CD14-positive monocyte (primary cell): Measurements from ENCODE around the gene B3GLCT. TPM values are rescaled to one million over a fixed set of nuclear protein-coding genes. Genes with fewer than 3 reads are reported as not detected.

Experiments used
- DNase-seq, 3 donors: peaks; one replicate each; pipeline ENCODE4 v3.0.0-alpha.2; 2011 to 2022
- H2AFZ ChIP-seq: 2 replicates; pipeline ENCODE4 v1.6.0; 2012; ENCODE audit warnings: mild to moderate bottlenecking, low read depth, low read length, inconsistent platforms; ENCODE audit not compliant: insufficient read depth, poor library complexity, severe bottlenecking
- H3K27ac ChIP-seq, 2 donors: 1 replicate in 1 of 2; 2 replicates in 1 of 2; pipeline ENCODE4 v1.5.1; 2012 to 2013; ENCODE audit warnings: low read length in 2 of 2, control low read depth in 1 of 2, inconsistent platforms in 1 of 2, low read depth in 1 of 2, mild to moderate bottlenecking in 1 of 2
- H3K27me3 ChIP-seq, 2 donors: one replicate each; pipeline versions ENCODE4 v1.6.0 to v1.6.1; 2011 to 2013; ENCODE audit warnings: low read length in 2 of 2; ENCODE audit not compliant: control insufficient read depth in 2 of 2, insufficient read depth in 2 of 2
- H3K36me3 ChIP-seq, 2 donors: replicated peaks in 1 of 2; 1 replicate in 1 of 2; 2 replicates in 1 of 2; pipeline versions ENCODE4 v1.5.1 to v1.6.1; 2012 to 2013; ENCODE audit warnings: low read length in 2 of 2, control low read depth in 1 of 2, inconsistent platforms in 1 of 2, mild to moderate bottlenecking in 1 of 2; ENCODE audit not compliant: insufficient read depth in 2 of 2, control insufficient read depth in 1 of 2
- H3K4me1 ChIP-seq, 2 donors: 1 replicate in 1 of 2; 2 replicates in 1 of 2; pipeline versions ENCODE4 v1.5.1 to v1.6.1; 2012 to 2013; ENCODE audit warnings: low read length in 2 of 2, control low read depth in 1 of 2, inconsistent platforms in 1 of 2, mild to moderate bottlenecking in 1 of 2, moderate library complexity in 1 of 2; ENCODE audit not compliant: insufficient read depth in 2 of 2, control insufficient read depth in 1 of 2
- H3K4me2 ChIP-seq: replicated peaks from 2 replicates; pipeline ENCODE3; 2012; ENCODE audit warnings: low read length, moderate library complexity, mild to moderate bottlenecking; ENCODE audit not compliant: poor library complexity, severe bottlenecking; ENCODE audit errors: extremely low read depth
- H3K4me3 ChIP-seq, 3 experiments: fragments of 200-600 bp in 1 of 3; sonication (generic) in 1 of 3; replicated peaks in 1 of 3; 1 replicate in 2 of 3; 2 replicates in 1 of 3; pipeline ENCODE4 v1.5.1; 2011 to 2013; ENCODE audit warnings: low read length in 3 of 3, mild to moderate bottlenecking in 3 of 3, control low read depth in 2 of 3, low read depth in 2 of 3, inconsistent platforms in 1 of 3, moderate library complexity in 1 of 3
- H3K79me2 ChIP-seq: 2 replicates; pipeline ENCODE4 v1.6.0; 2012; ENCODE audit warnings: mild to moderate bottlenecking, control low read depth, inconsistent platforms, low read length, moderate library complexity; ENCODE audit not compliant: insufficient read depth
- H3K9ac ChIP-seq: 2 replicates; pipeline ENCODE4 v1.6.0; 2017; ENCODE audit warnings: low read length, mild to moderate bottlenecking; ENCODE audit not compliant: insufficient read depth, poor library complexity, severe bottlenecking
- H3K9me3 ChIP-seq, 2 donors: replicated peaks in 1 of 2; 1 replicate in 1 of 2; 2 replicates in 1 of 2; pipeline versions ENCODE4 v1.5.1 to v1.6.1; 2012 to 2013; ENCODE audit warnings: low read length in 2 of 2, control low read depth in 1 of 2; ENCODE audit not compliant: control insufficient read depth in 1 of 2, insufficient read depth in 1 of 2
- H4K20me1 ChIP-seq: 2 replicates; pipeline ENCODE4 v1.6.0; 2012; ENCODE audit warnings: mild to moderate bottlenecking, low read length, control low read depth, moderate library complexity; ENCODE audit not compliant: insufficient read depth
- H3K27ac Mint-ChIP-seq, 7 donors: one replicate each; pipeline ENCODE4 v1.8.0; 2020; ENCODE audit warnings: mild to moderate bottlenecking in 7 of 7, mixed read lengths in 7 of 7, moderate library complexity in 6 of 7, inconsistent platforms in 2 of 7
- H3K27me3 Mint-ChIP-seq, 3 donors: one replicate each; pipeline ENCODE4 v1.8.0; 2021 to 2022; ENCODE audit warnings: low read depth in 3 of 3, mild to moderate bottlenecking in 3 of 3, mixed read lengths in 3 of 3, moderate library complexity in 3 of 3, inconsistent platforms in 1 of 3
- H3K36me3 Mint-ChIP-seq, 2 donors: one replicate each; pipeline ENCODE4 v1.8.0; 2020; ENCODE audit warnings: mixed read lengths in 2 of 2, inconsistent platforms in 1 of 2, mild to moderate bottlenecking in 1 of 2
- H3K4me1 Mint-ChIP-seq: one replicate; pipeline ENCODE4 v1.8.0; 2020; ENCODE audit warnings: mild to moderate bottlenecking, mixed read lengths
- H3K4me3 Mint-ChIP-seq, 2 donors: one replicate each; pipeline ENCODE4 v1.8.0; 2020; ENCODE audit warnings: mild to moderate bottlenecking in 2 of 2, mixed read lengths in 2 of 2, moderate library complexity in 1 of 2
- H3K9me3 Mint-ChIP-seq, 7 donors: one replicate each; pipeline ENCODE4 v1.8.0; 2020 to 2022; ENCODE audit warnings: mixed read lengths in 7 of 7, mild to moderate bottlenecking in 6 of 7, moderate library complexity in 6 of 7, inconsistent platforms in 2 of 7
- CTCF ChIP-seq: fragments of 200-600 bp; IDR thresholded peaks from one replicate; pipeline ENCODE4 v1.8.0; 2022; ENCODE audit warnings: antibody characterized with exemption, mild to moderate bottlenecking
- WGBS: methylation state at CpG from one replicate; pipeline ENCODE4 v1.1.5; 2013; ENCODE audit warnings: missing lambda C conversion rate; ENCODE audit not compliant: insufficient coverage; 5-methylcytosine and 5-hydroxymethylcytosine counted together
- intact Hi-C, 2 donors: fragments of 100-400 bp; cut with micrococcal nuclease; formaldehyde crosslinking; loops; one replicate each; pipeline versions ENCODE4 v1.15.0 to v1.15.1; 2023
- polyA plus RNA-seq, 3 donors: library from polyadenylated mRNA; depleted of rRNA in 1 of 3; unstranded in 2 of 3; stranded (reverse) in 1 of 3; fragments of 300-500 nt in 2 of 3; fragments of >200 nt in 1 of 3; fragmentation: Illumina TruSeq in 2 of 3; gene quantifications; 1 replicate in 2 of 3; 2 replicates in 1 of 3; pipeline ENCODE4 v1.2.3, GENCODE V29; 2012 to 2021

B3GLCT gene
- polyA plus RNA-seq, 3 donors: 0.63 to 2.0 (median 2.0) TPM

- no peak for DNase-seq
- H3K9me3 Mint-ChIP-seq: peaks cover 16 to 23% (median 20%) of the 10 kb centered on the region in 7 donors
- Histone ChIP-seq H3K9me3 (peaks cover 0 to 12% of the 10 kb centered on the region in 2 donors), H4K20me1 (no peaks in the 10 kb centered on the region), H3K9ac (no peak overlapping the region), H3K4me2 (no peak overlapping the region), H3K27me3 (no peaks in the 10 kb centered on the region), H3K4me3 (no peak overlapping the region), H3K79me2 (no peaks in the 10 kb centered on the region), H3K36me3 (no peaks in the 10 kb centered on the region), H2AFZ (no peak overlapping the region), H3K4me1 (no peaks in the 10 kb centered on the region), H3K27ac (no peak overlapping the region)
- no peak overlapping the region for H3K4me3 Mint-ChIP-seq
- peaks cover 5 to 13% of the 10 kb centered on the region in 2 donors for H3K36me3 Mint-ChIP-seq
- no peak for TF ChIP-seq CTCF
- no peaks in the 10 kb centered on the region for H3K4me1 Mint-ChIP-seq
- no peak overlapping the region for H3K27ac Mint-ChIP-seq
- WGBS: 100% methylated on average over 2 of the region's 7 CpGs
- H3K27me3 Mint-ChIP-seq: peaks cover 0 to 5% (median 0%) of the 10 kb centered on the region in 3 donors
- intact Hi-C loops: no loop called here
Observed at GRCh38 chr13:31250435-31250834, 50.7 kb downstream of the B3GLCT start.

GRCh38 chr13:31261241-31261640, 61.5 kb downstream of the B3GLCT start:
- H3K9me3 Mint-ChIP-seq: peaks cover 0 to 6% (median 5%) of the 10 kb centered on the region in 7 donors
- no peaks in the 10 kb centered on the region for H3K4me1 Mint-ChIP-seq
- no peak for DNase-seq

More at GRCh38 chr13:31261241-31261640, 61.5 kb downstream of the B3GLCT start:
- no peaks in the 10 kb centered on the region for H3K79me2 ChIP-seq
- H3K4me2 ChIP-seq: no peak overlapping the region
- Mint-ChIP-seq H3K27ac (no peak overlapping the region), H3K36me3 (peaks cover 3 to 9% of the 10 kb centered on the region in 2 donors), H3K4me3 (no peak overlapping the region), H3K27me3 (no peaks in the 10 kb centered on the region)
- no peak overlapping the region for H3K27ac ChIP-seq
- H3K4me3 ChIP-seq: no peak overlapping the region
- intact Hi-C loops: no loop called here
- H2AFZ ChIP-seq: no peak overlapping the region
- H3K27me3 ChIP-seq: no peaks in the 10 kb centered on the region
- no peaks in the 10 kb centered on the region for H3K4me1 ChIP-seq
- TF ChIP-seq CTCF: no peak
- H3K9ac ChIP-seq: no peak overlapping the region
- H3K9me3 ChIP-seq: peaks cover 4 to 7% of the 10 kb centered on the region in 2 donors
- H3K36me3 ChIP-seq: no peaks in the 10 kb centered on the region
- no peaks in the 10 kb centered on the region for H4K20me1 ChIP-seq
- 100% methylated on average over 1 of the region's 2 CpGs for WGBS
